Stimulated activated CD4-positive, alpha-beta T cell treated with anti-CD3 and anti-CD28 coated beads, Interleukin-2, amount 100 ng/mL, for 48 hours (primary cell): ENCODE results near the gene SMIM44.
"Not testable (repeated sequence)": the region's sequence is repeated elsewhere in the genome, so short reads cannot be mapped to it uniquely, and the experiment has no call there.

Source experiments
- DNase-seq, 2 donors: peaks; one replicate each; pipeline ENCODE4 v3.0.0-alpha.2; 2020

SMIM44 gene

DNA sequence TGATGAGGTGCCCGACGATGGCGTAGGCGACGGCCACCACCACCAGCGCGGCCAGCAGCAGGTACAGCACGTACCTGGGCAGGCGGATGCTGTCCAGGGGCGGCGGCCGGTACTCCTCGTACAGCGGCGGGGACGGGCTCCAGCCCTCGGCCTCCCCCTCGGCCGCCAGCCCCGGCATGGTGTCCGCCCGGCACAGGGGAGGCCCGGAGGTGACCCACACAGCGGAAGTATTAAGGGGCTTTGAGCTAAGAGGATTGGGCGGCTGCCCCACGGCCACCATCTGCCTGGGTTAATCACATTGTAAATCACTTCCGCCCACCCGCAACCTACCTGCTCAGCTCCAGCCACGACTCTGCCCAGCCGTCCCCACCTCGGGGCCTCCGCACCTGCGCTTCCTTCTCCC is at the start of gene SMIM44:
TSS of gene SMIM44 (minus strand) at position 216 of the 403 bp plus-strand sequence. CDS start at position 178, 38 bp downstream.
- DNase-seq: no peak

DNA sequence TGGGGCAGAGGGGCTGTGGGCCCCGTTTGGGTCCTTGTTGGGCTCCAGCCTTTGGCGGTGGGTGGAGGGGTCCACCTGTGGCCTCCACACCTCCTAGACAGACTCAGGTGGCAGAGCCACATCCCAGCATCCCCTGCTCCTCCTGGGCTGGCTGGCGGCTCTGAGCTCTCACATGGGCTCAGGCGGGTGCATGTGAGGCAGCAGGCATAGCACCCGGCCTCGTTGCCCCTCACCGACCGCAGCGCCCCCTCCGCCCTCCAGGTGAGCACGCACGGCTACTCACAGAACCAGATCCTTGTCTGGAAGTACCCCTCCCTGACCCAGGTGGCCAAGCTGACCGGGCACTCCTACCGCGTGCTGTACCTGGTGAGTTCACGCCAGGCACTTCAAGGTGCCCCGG is 49.8 kb upstream of the SMIM44 start:
- DNase-seq: no peak

DNA sequence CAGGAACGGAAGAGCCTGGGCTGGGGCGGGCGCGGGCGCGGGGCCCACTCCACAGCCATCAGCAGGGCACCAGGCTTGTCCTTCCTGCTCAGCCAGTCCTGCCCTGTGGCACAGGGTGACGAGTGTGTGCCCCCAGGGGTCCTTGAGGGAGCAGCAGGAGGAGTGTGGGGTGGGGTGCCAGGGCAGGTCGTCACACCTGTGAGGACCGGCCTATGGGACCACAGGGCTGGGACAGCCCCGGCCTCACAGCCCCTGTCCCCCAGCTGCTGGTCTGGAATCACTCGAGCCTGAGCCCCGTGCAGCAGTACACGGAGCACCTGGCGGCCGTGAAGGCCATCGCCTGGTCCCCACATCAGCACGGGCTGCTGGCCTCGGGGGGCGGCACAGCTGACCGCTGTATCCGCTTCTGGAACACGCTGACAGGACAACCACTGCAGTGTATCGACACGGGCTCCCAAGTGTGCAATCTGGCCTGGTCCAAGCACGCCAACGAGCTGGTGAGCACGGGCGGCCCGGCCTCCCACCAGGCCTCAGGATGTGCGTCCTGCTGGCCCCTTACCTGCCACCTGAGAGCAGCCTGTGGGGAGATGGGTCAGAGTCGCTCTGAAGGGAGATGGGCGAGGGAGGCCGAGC is 49.0 kb upstream of the SMIM44 start:
- no peak for DNase-seq

DNA sequence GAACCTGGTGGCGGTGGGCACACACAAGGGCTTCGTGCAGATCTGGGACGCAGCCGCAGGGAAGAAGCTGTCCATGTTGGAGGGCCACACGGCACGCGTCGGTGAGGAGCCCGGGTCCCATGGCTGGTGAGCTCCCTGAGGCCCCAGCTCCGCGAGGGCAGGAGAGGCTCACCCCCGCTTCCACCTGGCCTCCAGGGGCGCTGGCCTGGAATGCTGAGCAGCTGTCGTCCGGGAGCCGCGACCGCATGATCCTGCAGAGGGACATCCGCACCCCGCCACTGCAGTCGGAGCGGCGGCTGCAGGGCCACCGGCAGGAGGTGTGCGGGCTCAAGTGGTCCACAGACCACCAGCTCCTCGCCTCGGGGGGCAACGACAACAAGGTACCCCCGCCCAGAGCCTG is 48.5 kb upstream of the SMIM44 start:
- DNase-seq: no peak

DNA sequence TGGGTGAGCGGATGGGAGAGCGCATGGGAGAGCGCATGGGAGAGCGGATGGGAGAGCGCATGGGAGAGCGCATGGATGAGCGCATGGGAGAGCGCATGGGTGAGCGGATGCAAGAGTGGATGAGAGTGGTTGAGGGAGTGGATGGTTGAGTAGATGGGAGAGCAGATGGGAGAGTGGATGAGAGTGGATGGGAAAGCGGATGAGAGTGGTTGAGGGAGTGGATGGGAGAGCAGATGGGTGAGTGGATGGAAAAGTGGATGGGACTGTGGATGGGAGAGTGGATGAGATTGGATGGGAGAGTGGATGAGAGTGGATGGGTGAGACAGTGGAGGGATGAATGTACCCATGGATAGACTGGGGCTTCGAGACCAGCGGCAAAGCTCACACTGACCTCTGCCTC is 47.1 kb upstream of the SMIM44 start:
- DNase-seq: no peak

DNA sequence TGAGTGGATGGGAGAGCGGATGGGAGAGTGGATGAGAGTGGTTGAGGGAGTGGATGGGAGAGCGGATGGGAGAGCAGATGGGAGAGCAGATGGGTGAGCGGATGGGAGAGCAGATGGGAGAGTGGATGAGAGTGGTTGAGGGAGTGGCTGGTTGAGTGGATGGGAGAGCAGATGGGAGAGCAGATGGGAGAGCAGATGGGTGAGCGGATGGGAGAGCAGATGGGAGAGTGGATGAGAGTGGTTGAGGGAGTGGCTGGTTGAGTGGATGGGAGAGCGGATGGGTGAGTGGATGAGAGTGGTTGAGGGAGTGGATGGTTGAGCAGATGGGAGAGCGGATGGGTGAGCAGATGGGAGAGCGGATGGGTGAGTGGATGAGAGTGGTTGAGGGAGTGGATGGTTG is 46.1 kb upstream of the SMIM44 start:
- not testable (repeated sequence) for DNase-seq

GRCh38 chr19:3528539-3529211 is 45.4 kb upstream of the SMIM44 start:
- no peak for DNase-seq

DNA sequence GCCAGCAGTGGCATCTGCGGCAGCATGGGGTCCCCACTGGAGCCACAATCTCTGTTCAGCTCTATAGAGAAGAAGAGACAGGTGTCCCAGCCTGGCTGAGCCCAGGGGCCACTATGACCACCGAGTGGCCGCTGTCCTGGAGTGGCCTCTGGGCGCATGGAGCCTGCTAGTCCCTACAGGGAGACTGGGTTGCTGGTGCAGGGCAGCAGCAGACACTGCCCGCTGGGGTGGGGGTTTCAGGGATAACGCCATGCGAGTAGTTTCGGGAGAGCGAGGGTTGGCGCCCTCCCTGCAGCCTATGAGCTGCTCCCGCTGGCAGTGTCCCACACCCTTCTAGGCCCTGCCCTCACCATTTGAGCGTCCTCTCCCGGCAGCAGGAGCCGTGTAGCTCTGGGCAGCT is 44.8 kb upstream of the SMIM44 start:
- DNase-seq: no peak

GRCh38 chr19:3527238-3527910 is 44.1 kb upstream of the SMIM44 start:
- no peak for DNase-seq

GRCh38 chr19:3526507-3527237 is 43.4 kb upstream of the SMIM44 start:
- no peak for DNase-seq

DNA sequence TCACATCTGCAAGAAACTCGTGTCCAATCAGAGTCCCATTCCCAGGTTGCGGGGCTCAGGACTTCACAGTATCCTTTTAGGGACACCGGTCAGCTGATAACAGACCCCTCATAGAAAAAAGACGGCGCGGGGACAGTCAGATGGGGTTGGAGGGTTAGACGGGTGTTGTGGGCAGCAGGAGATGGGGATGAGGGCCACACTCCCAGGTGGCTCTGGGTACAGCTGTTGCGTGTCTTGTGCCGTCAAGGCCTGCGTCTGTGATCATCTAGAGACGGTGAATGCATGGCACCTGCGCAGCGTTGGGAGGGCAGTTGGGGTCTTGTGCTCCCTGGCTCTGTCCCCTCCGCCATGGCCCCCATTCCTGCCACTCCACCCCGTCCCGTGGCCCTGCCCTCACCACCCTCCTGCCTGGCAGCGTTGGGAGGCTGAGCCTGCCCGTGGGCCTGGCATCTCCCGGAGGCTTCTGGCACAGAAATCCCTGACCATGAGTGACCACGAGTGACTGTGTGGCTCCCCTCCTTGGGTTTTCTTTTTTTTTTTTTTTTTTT is 41.7 kb upstream of the SMIM44 start:
- no peak for DNase-seq

- no peak for DNase-seq
Observed at GRCh38 chr19:3524078-3524842, 41.0 kb upstream of the SMIM44 start.

- DNase-seq: no peak
Observed at GRCh38 chr19:3523361-3524077, 40.3 kb upstream of the SMIM44 start.

DNA sequence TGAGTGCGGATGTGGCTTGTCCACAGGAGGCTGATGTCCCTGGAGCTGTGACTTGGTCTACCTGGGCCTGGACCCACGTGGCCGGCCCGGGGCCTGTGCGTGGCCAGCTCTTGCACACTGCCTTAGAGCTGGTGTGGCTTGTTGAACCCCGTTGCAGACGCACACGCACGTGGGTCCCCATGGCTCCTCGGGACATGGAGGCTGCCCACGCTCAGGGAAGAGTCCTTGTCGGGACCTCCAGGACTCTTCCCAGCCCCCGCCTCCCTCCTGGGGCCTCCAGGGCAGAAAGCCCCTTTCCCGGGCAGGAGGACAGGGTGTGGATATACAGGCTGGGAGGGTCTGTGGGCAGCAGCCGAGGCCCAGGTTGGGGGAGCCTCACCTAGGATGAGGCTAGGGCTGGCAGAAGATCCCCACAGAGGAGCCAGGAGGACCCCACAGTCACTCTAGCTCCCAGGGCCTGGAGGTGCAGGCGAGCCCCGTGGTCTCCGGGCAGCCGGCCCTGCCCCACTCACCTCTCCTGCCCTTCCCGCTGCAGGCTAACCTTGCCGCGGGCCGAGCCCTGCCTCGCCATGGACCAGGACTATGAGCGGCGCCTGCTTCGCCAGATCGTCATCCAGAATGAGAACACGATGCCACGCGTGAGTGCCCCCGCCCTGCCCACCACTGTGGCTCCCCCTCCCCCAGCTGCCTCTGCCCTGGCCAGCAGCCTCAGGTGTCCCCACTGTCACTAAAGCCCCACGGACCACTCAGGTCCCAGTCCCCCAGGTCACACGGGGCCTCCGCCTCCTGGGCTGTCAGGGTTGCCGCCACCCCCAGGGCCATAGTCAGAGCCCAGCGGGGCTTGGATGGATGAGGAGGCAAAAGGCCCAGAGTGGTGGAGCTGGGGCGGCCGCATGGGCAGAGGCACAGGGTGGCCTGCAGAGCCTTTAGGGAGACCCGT is 39.5 kb upstream of the SMIM44 start:
- DNase-seq: no peak

- no peak for DNase-seq
Observed at GRCh38 chr19:3521104-3521445, 37.8 kb upstream of the SMIM44 start.

- no peak for DNase-seq
Observed at GRCh38 chr19:3520166-3521103, 37.2 kb upstream of the SMIM44 start.

- no peak for DNase-seq
Observed at GRCh38 chr19:3519126-3519525, 35.9 kb upstream of the SMIM44 start.

GRCh38 chr19:3518659-3519058 is 35.4 kb upstream of the SMIM44 start:
- no peak for DNase-seq

GRCh38 chr19:3518255-3518654 is 35.0 kb upstream of the SMIM44 start:
- no peak for DNase-seq

DNA sequence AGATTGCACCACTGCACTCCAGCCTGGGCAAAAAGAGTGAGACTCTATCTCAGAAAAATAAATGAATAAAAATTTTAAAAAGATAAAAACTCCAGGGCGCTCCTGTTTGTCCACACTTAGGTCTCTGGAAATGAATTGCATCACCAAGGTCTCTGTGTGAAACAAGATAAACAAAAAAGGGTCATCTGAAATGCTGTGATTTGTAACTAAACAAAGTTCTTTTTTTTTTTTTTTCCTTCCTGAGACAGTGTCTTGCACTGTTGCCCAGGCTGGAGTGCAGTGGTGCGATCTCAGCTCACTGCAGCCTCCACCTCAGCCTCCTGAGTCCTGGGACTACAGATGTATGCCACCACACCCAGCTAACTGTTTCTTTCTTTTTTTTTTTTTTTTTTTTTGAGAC is 34.4 kb upstream of the SMIM44 start:
- DNase-seq: no peak
